HepG2 (cell line): Measurements from ENCODE around the gene NRSN2. TPM values are rescaled to one million over a fixed set of nuclear protein-coding genes. Genes with fewer than 3 reads are reported as not detected.

Experiments used
- ATAC-seq: fragments of 200-7000 bp; cut with Tn5 transposase; 3 replicates; pipeline ENCODE4 v1.9.1; 2020; ENCODE audit warnings: mild to moderate bottlenecking, moderate library complexity
- BruUV-seq: library from RNA; stranded (reverse); fragments of 400-500 nt; replicated peaks from 2 replicates; lab custom pipeline; 2021; lab: Mats Ljungman, UMichigan
- CTCF ChIA-PET: fragments of 300-600 bp; formaldehyde crosslinking; extraction: SDS; loops from one replicate; lab custom pipeline; 2021; ENCODE audit warnings: low total read pairs, inconsistent platforms, low intra/inter-chr PET ratio; lab: Yijun Ruan, JAX
- POLR2A ChIA-PET: fragments of 350-600 bp; sonication (Branson Sonifier 250); formaldehyde crosslinking; loops from one replicate; lab custom pipeline; 2020; ENCODE audit warnings: antibody characterized with exemption, inconsistent platforms; lab: Yijun Ruan, JAX
- DNase-seq: peaks from one replicate; pipeline ENCODE4 v3.0.0-alpha.2; 2015; ENCODE audit warnings: low spot score
- FAIRE-seq: peaks from 3 replicates; lab custom pipeline; 2011; peaks lifted over from hg19 to GRCh38; lab: Jason Lieb, UNC
- H2AFZ ChIP-seq: one replicate; pipeline ENCODE4 v1.6.1; 2011; ENCODE audit warnings: low read length, inconsistent platforms
- H3K27ac ChIP-seq: fragments of 300-600 bp; 3 replicates; pipeline ENCODE4 v1.8.0; 2011; ENCODE audit warnings: mixed run types, mild to moderate bottlenecking, mixed read lengths, low read length, inconsistent platforms; ENCODE audit not compliant: insufficient read depth; ENCODE audit errors: extremely low read length
- H3K27me3 ChIP-seq, 2 experiments: fragments of 200-600 bp in 1 of 2; 2 replicates in 1 of 2; 3 replicates in 1 of 2; pipeline versions ENCODE4 v1.6.0 to v1.8.0; 2011; ENCODE audit warnings: low read length in 2 of 2, mild to moderate bottlenecking in 2 of 2, moderate library complexity in 2 of 2, inconsistent platforms in 1 of 2; ENCODE audit not compliant: insufficient read depth in 2 of 2, control insufficient read depth in 1 of 2
- H3K36me3 ChIP-seq, 2 experiments: fragments of 200-600 bp in 1 of 2; replicated peaks in 1 of 2; 2 replicates in 1 of 2; 3 replicates in 1 of 2; pipeline versions ENCODE4 v1.5.1 to v1.8.0; 2011; ENCODE audit warnings: low read length in 2 of 2, inconsistent platforms in 1 of 2; ENCODE audit not compliant: insufficient read depth in 2 of 2, control insufficient read depth in 1 of 2
- H3K4me1 ChIP-seq: 2 replicates; pipeline ENCODE4 v1.5.1; 2012; ENCODE audit warnings: low read length, inconsistent platforms; ENCODE audit not compliant: insufficient read depth
- H3K4me2 ChIP-seq: 2 replicates; pipeline ENCODE4 v1.6.0; 2011; ENCODE audit warnings: low read depth, low read length, inconsistent platforms
- H3K4me3 ChIP-seq, 3 experiments: fragments of 200-600 bp in 1 of 3; sonication (generic), shearing (Covaris generic) in 1 of 3; replicated peaks in 1 of 3; 2 replicates each; pipeline ENCODE4 v1.5.1; 2011 to 2016; ENCODE audit warnings: low read length in 3 of 3, inconsistent platforms in 2 of 3, low read depth in 2 of 3, mild to moderate bottlenecking in 2 of 3, control low read depth in 1 of 3, mixed read lengths in 1 of 3; ENCODE audit not compliant: insufficient read depth in 1 of 3
- H3K79me2 ChIP-seq: one replicate; pipeline ENCODE4 v1.6.1; 2011; ENCODE audit warnings: low read length, inconsistent platforms; ENCODE audit not compliant: insufficient read depth
- H3K9ac ChIP-seq: 2 replicates; pipeline ENCODE4 v1.6.0; 2011; ENCODE audit warnings: mild to moderate bottlenecking, low read depth, low read length, inconsistent platforms; ENCODE audit not compliant: insufficient read depth
- H3K9me3 ChIP-seq: 2 replicates; pipeline ENCODE4 v1.5.1; 2012; ENCODE audit warnings: mild to moderate bottlenecking, low read length
- H4K20me1 ChIP-seq: 2 replicates; pipeline ENCODE4 v1.6.0; 2011; ENCODE audit warnings: inconsistent platforms, mild to moderate bottlenecking, low read length, moderate library complexity; ENCODE audit not compliant: insufficient read depth
- CHD2 ChIP-seq: IDR thresholded peaks from 2 replicates; pipeline ENCODE4 v1.6.1; 2011; ENCODE audit warnings: low read depth, low read length, improper control_type of control experiment
- MAFG ChIP-seq: sonication (generic); formaldehyde crosslinking; IDR thresholded peaks from 2 replicates; pipeline ENCODE4 v1.5.1; 2020; ENCODE audit warnings: mild to moderate bottlenecking, missing genetic modification reagents
- MAX ChIP-seq: IDR thresholded peaks from 2 replicates; pipeline ENCODE4 v1.6.1; 2012; ENCODE audit warnings: inconsistent platforms
- MED1 ChIP-seq: sonication (generic); formaldehyde crosslinking; IDR thresholded peaks from 2 replicates; pipeline ENCODE4 v1.4.0; 2020; ENCODE audit warnings: missing genetic modification reagents
- MNT ChIP-seq: fragments of 450-650 bp; IDR thresholded peaks from 2 replicates; pipeline ENCODE4 v1.6.1; 2016
- NAIF1 ChIP-seq: sonication (generic); formaldehyde crosslinking; IDR thresholded peaks from 2 replicates; pipeline ENCODE4 v1.5.0; 2020; ENCODE audit warnings: mild to moderate bottlenecking, missing genetic modification reagents, borderline replicate concordance
- NFIB ChIP-seq: sonication (generic); formaldehyde crosslinking; IDR thresholded peaks from 2 replicates; pipeline ENCODE4 v1.9.0; 2021; ENCODE audit warnings: missing genetic modification reagents, mild to moderate bottlenecking, borderline replicate concordance
- POLR2G ChIP-seq: fragments of 200-400 bp; formaldehyde crosslinking; IDR thresholded peaks from 2 replicates; pipeline ENCODE4 v1.6.1; 2018; ENCODE audit warnings: mild to moderate bottlenecking, low read depth, low read length, moderate library complexity
- RAD21 ChIP-seq: fragments of 450-650 bp; formaldehyde crosslinking; IDR thresholded peaks from 2 replicates; pipeline ENCODE4 v1.5.0; 2020; ENCODE audit warnings: mild to moderate bottlenecking
- SETDB1 ChIP-seq: sonication (generic); formaldehyde crosslinking; IDR thresholded peaks from 2 replicates; pipeline ENCODE4 v1.5.1; 2020; ENCODE audit warnings: missing genetic modification reagents, mild to moderate bottlenecking, borderline replicate concordance
- STAT6 ChIP-seq: sonication (generic); formaldehyde crosslinking; IDR thresholded peaks from 2 replicates; pipeline ENCODE4 v1.4.0; 2020; ENCODE audit warnings: missing genetic modification reagents, mild to moderate bottlenecking, borderline replicate concordance
- XRCC5 ChIP-seq: fragments of 200-400 bp; formaldehyde crosslinking; optimal IDR thresholded peaks from 2 replicates; pipeline ENCODE3; 2017; ENCODE audit warnings: mild to moderate bottlenecking, low read length
- ZBTB7B ChIP-seq: sonication (generic); formaldehyde crosslinking; IDR thresholded peaks from 2 replicates; pipeline ENCODE4 v1.4.0; 2020; ENCODE audit warnings: missing genetic modification reagents
- ZC3H13 ChIP-seq: sonication (generic); formaldehyde crosslinking; IDR thresholded peaks from 2 replicates; pipeline ENCODE4 v1.8.1; 2023; ENCODE audit warnings: mild to moderate bottlenecking, missing genetic modification reagents, moderate library complexity
- ZC3H4 ChIP-seq: sonication (generic); formaldehyde crosslinking; IDR thresholded peaks from 2 replicates; pipeline ENCODE4 v1.4.0; 2020; ENCODE audit warnings: missing genetic modification reagents, borderline replicate concordance
- ZFYVE20 ChIP-seq: sonication (generic); formaldehyde crosslinking; IDR thresholded peaks from 2 replicates; pipeline ENCODE4 v1.8.0; 2023; ENCODE audit warnings: low read depth, mild to moderate bottlenecking, moderate library complexity, missing genetic modification reagents, borderline replicate concordance
- ZMYM4 ChIP-seq: sonication (generic); formaldehyde crosslinking; IDR thresholded peaks from 2 replicates; pipeline ENCODE4 v1.8.1; 2023; ENCODE audit warnings: mild to moderate bottlenecking, missing genetic modification reagents
- ZNF558 ChIP-seq: sonication (generic); formaldehyde crosslinking; IDR thresholded peaks from 2 replicates; pipeline ENCODE4 v1.9.0; 2022; ENCODE audit warnings: mild to moderate bottlenecking, missing genetic modification reagents, borderline replicate concordance
- WGBS: methylation state at CpG from one replicate; pipeline ENCODE4 v1.1.6; 2017; ENCODE audit warnings: low lambda C conversion rate; 5-methylcytosine and 5-hydroxymethylcytosine counted together
- in situ Hi-C: cut with HindIII; loops from 2 replicates; pipeline ENCODE4 v1.10.0; 2017; ENCODE audit warnings: low pct_unique_long_range_greater_than_20kb; ENCODE audit not compliant: extremely low pct_ligation_motif_present
- intact Hi-C: fragments of 100-400 bp; cut with micrococcal nuclease; formaldehyde crosslinking; loops from one replicate; pipeline ENCODE4 v1.10.0; 2022; ENCODE audit not compliant: unreplicated experiment
- polyA plus RNA-seq, 8 experiments: library from polyadenylated mRNA; depleted of rRNA in 3 of 8; stranded (reverse) in 7 of 8; unstranded in 1 of 8; fragments of >200 nt; fragmentation: Illumina TruSeq in 4 of 8; extraction: Trizol in 4 of 8; gene quantifications; 2 replicates each; pipeline versions ENCODE4 v1.2.1 to v1.2.3, GENCODE V29; 2011 to 2016; ENCODE audit warnings: low read depth in 4 of 8, missing spikeins in 1 of 8, mixed read lengths in 1 of 8; ENCODE audit not compliant: insufficient read depth in 1 of 8
- total RNA-seq, 5 experiments: library from RNA; depleted of rRNA; stranded (reverse); fragments of >200 nt; fragmentation: Illumina TruSeq; extraction: Trizol; gene quantifications; 2 replicates each; pipeline ENCODE4 v1.2.3, GENCODE V29; 2016; ENCODE audit warnings: low read depth in 1 of 5

NRSN2 gene
- total and polyA plus RNA-seq, 2 of the 13 experiments (the other 11 are each of a cell fraction or from before 2014, with no cell fraction given) = 32.3 to 49.4 TPM

- 0 out of 2 replicates have a peak, but pooled peaks have one; percentile 2 for TF ChIP-seq MNT
- TF ChIP-seq POLR2G = no peak
- TF ChIP-seq MAX = peak; percentile 35; the same call in 1 of the 2 replicates
- no peak for TF ChIP-seq XRCC5
These were observed 48.0 kb upstream of the NRSN2 start (continued) for GRCh38 chr20:298776-299391.

GRCh38 chr20:300345-300990, 46.4 kb upstream of the NRSN2 start:
- H3K79me2 ChIP-seq = peaks cover 42% of the 10 kb centered on the region
- no peak overlapping the region for H3K27ac ChIP-seq
- BruUV-seq = no TSS peak
- no peak overlapping the region for H2AFZ ChIP-seq
- DNase-seq (no peak), FAIRE-seq (no peak), ATAC-seq (no peak)
- WGBS = 71% methylated on average over 10 of the region's 10 CpGs
- peak overlapping the region; percentile 69 to 93 (median 89); a peak in 5 of 6 replicates for H3K4me3 ChIP-seq
- CTCF ChIA-PET = no interaction called here
- intact Hi-C loops (no loop called here), in situ Hi-C loops (no loop called here)
- H3K9me3 ChIP-seq = no peaks in the 10 kb centered on the region
- POLR2A ChIA-PET = interaction anchor here (0.9 to 8.1 kb wide), 7 partner anchors 9 to 47 kb away, joined by 3 to 106 read pairs (median 9); partner anchors contain the start of genes NRSN2 and SOX12
- H3K36me3 ChIP-seq = no peaks in the 10 kb centered on the region
- H3K27me3 ChIP-seq = peaks cover 0 to 3% of the 10 kb centered on the region in 2 experiments; a peak in 1 of 5 replicates
- H4K20me1 ChIP-seq = peaks cover 25% of the 10 kb centered on the region
- H3K4me2 ChIP-seq = peak overlapping the region; percentile 80
- peaks cover 50% of the 10 kb centered on the region for H3K4me1 ChIP-seq
- peak overlapping the region; percentile 84; the same call in 1 of the 2 replicates for H3K9ac ChIP-seq
- TF ChIP-seq ZMYM4 (peak; percentile 8; the same call in 1 of the 2 replicates), ZBTB7B (CRISPR knock-in tag) (peak; percentile 39; the same call in 1 of the 2 replicates), NAIF1 (CRISPR knock-in tag) (no peak), NFIB (no peak), SETDB1 (CRISPR knock-in tag) (no peak), MAFG (CRISPR knock-in tag) (no peak), RAD21 (CRISPR knock-in tag) (no peak), ZNF558 (CRISPR knock-in tag) (no peak), CHD2 (no peak), ZC3H4 (peak; percentile 63), MED1 (CRISPR knock-in tag) (no peak), STAT6 (no peak), ZFYVE20 (no peak), ZC3H13 (CRISPR knock-in tag) (peak; percentile 57; the same call in 1 of the 2 replicates)
